SK-N-SH treated with all-trans-retinoic acid at 6 μM for 48 hours (cell line): ENCODE measurements around the gene DAAM2.

Experiments
- ARNTL ChIP-seq: fragments of 450-650 bp; formaldehyde crosslinking; IDR thresholded peaks from 2 replicates; pipeline ENCODE4 v1.5.0; 2020; ENCODE audit warnings: low read depth, mild to moderate bottlenecking, moderate library complexity, borderline replicate concordance
- CREB5 ChIP-seq: fragments of 250-450 bp; sonication (Bioruptor Pico); IDR thresholded peaks from 2 replicates; pipeline ENCODE4 v1.5.1; 2020; ENCODE audit warnings: low read depth, mild to moderate bottlenecking, moderate library complexity
- RARB ChIP-seq: fragments of 250-450 bp; sonication (Bioruptor Pico); IDR thresholded peaks from 2 replicates; pipeline ENCODE4 v1.8.0; 2021; ENCODE audit warnings: mild to moderate bottlenecking, moderate library complexity
- SNAI2 ChIP-seq: fragments of 250-450 bp; sonication (Bioruptor Pico); IDR thresholded peaks from 2 replicates; pipeline ENCODE4 v1.5.0; 2020; ENCODE audit warnings: mild to moderate bottlenecking, moderate library complexity
- TOX ChIP-seq: fragments of 250-450 bp; sonication (Bioruptor Pico); IDR thresholded peaks from 2 replicates; pipeline ENCODE4 v1.8.0; 2021; ENCODE audit warnings: mild to moderate bottlenecking, moderate library complexity, borderline replicate concordance
- TSHZ2 ChIP-seq: fragments of 250-450 bp; sonication (Bioruptor Pico); IDR thresholded peaks from 2 replicates; pipeline ENCODE4 v1.5.0; 2020; ENCODE audit warnings: mild to moderate bottlenecking, moderate library complexity
- ZFP3 ChIP-seq: fragments of 250-450 bp; sonication (Bioruptor Pico); IDR thresholded peaks from 2 replicates; pipeline ENCODE4 v1.5.0; 2020; ENCODE audit warnings: mild to moderate bottlenecking, moderate library complexity
- ZNF70 ChIP-seq: fragments of 450-650 bp; formaldehyde crosslinking; IDR thresholded peaks from 2 replicates; pipeline ENCODE4 v1.5.0; 2020; ENCODE audit warnings: mild to moderate bottlenecking, moderate library complexity

GRCh38 chr6:39896701-39897100 is 104.5 kb downstream of the DAAM2 start:
- TF ChIP-seq ZFP3 (no peak), SNAI2 (CRISPR knock-in tag) (no peak), ZNF70 (CRISPR knock-in tag) (no peak), TOX (no peak), TSHZ2 (CRISPR knock-in tag) (no peak), CREB5 (CRISPR knock-in tag) (no peak), RARB (CRISPR knock-in tag) (no peak), ARNTL (CRISPR knock-in tag) (no peak)
